ENCODE data around the gene PHLDB2. TPM values are rescaled to one million over a fixed set of nuclear protein-coding genes. Genes with fewer than 3 reads are reported as not detected.

Gene PHLDB2
- total RNA-seq, 1 donor from 2014 or later: 43.5 TPM

- Mint-ChIP-seq H3K27me3 (peaks cover 6% of the 10 kb centered on the region), H3K4me1 (ENCODE audit: unreplicated experiment) (peaks cover 22% of the 10 kb centered on the region), H3K9me3 (no peaks in the 10 kb centered on the region), H3K27ac (no peak overlapping the region), H3K4me3 (no peak overlapping the region), H3K36me3 (no peaks in the 10 kb centered on the region)
- no peak for TF ChIP-seq CTCF (conservative IDR thresholded peaks at IDR 0.05)
- no peak for DNase-seq (ENCODE audit: extremely low spot score, unreplicated experiment)
Measured at GRCh38 chr3:111850537-111850936, 8.5 kb upstream of the PHLDB2 start.

GRCh38 chr3:111851511-111851954, 7.5 kb upstream of the PHLDB2 start:
- no peak for DNase-seq (ENCODE audit: extremely low spot score, unreplicated experiment)
- H3K27ac Mint-ChIP-seq: peak overlapping the region; percentile 73
- no peaks in the 10 kb centered on the region for H3K9me3 Mint-ChIP-seq
- H3K27me3 Mint-ChIP-seq: peaks cover 6% of the 10 kb centered on the region
- H3K36me3 Mint-ChIP-seq: no peaks in the 10 kb centered on the region
- no peak for TF ChIP-seq CTCF (conservative IDR thresholded peaks at IDR 0.05)
- H3K4me3 Mint-ChIP-seq: peak overlapping the region; percentile 60
- peaks cover 22% of the 10 kb centered on the region for H3K4me1 Mint-ChIP-seq (ENCODE audit: unreplicated experiment)

GRCh38 chr3:111852540-111852939, 6.5 kb upstream of the PHLDB2 start:
- Mint-ChIP-seq H3K27me3 (peaks cover 11% of the 10 kb centered on the region), H3K4me3 (peak overlapping the region; percentile 14), H3K27ac (no peak overlapping the region), H3K4me1 (ENCODE audit: unreplicated experiment) (peaks cover 22% of the 10 kb centered on the region), H3K9me3 (no peaks in the 10 kb centered on the region), H3K36me3 (peaks cover 2% of the 10 kb centered on the region)
- DNase-seq (ENCODE audit: extremely low spot score, unreplicated experiment): no peak
- no peak for TF ChIP-seq CTCF (conservative IDR thresholded peaks at IDR 0.05)

GRCh38 chr3:111853068-111853467, 6.0 kb upstream of the PHLDB2 start:
- H3K9me3 Mint-ChIP-seq: no peaks in the 10 kb centered on the region
- DNase-seq (ENCODE audit: extremely low spot score, unreplicated experiment): no peak
- peaks cover 22% of the 10 kb centered on the region for H3K4me1 Mint-ChIP-seq (ENCODE audit: unreplicated experiment)
- no peak overlapping the region for H3K27ac Mint-ChIP-seq
- no peak for TF ChIP-seq CTCF (conservative IDR thresholded peaks at IDR 0.05)
- peaks cover 12% of the 10 kb centered on the region for H3K27me3 Mint-ChIP-seq
- no peak overlapping the region for H3K4me3 Mint-ChIP-seq
- peaks cover 3% of the 10 kb centered on the region for H3K36me3 Mint-ChIP-seq

GRCh38 chr3:111854990-111855389, 4.1 kb upstream of the PHLDB2 start:
- H3K36me3 Mint-ChIP-seq: peaks cover 3% of the 10 kb centered on the region
- H3K27ac Mint-ChIP-seq: peak overlapping the region; percentile 70

More at GRCh38 chr3:111854990-111855389, 4.1 kb upstream of the PHLDB2 start:
- H3K9me3 Mint-ChIP-seq: no peaks in the 10 kb centered on the region
- peaks cover 12% of the 10 kb centered on the region for H3K27me3 Mint-ChIP-seq
- H3K4me1 Mint-ChIP-seq (ENCODE audit: unreplicated experiment): peaks cover 22% of the 10 kb centered on the region
- no peak overlapping the region for H3K4me3 Mint-ChIP-seq
- no peak for DNase-seq (ENCODE audit: extremely low spot score, unreplicated experiment)
- no peak for TF ChIP-seq CTCF (conservative IDR thresholded peaks at IDR 0.05)

Data from type B pancreatic cell (in vitro differentiated cells).